ENCODE data around the gene RFX4. TPM values are rescaled to one million over a fixed set of nuclear protein-coding genes. Genes with fewer than 3 reads are reported as not detected.

Gene RFX4
- total and polyA plus RNA-seq, 2 donors (not counting 3 experiments of a cell fraction or from before 2014, with no cell fraction given) = not detected

- POLR2A ChIA-PET = no interaction called here
- H3K9me1 ChIP-seq (replicated peaks; ENCODE audit: control insufficient read depth, extremely low read depth, insufficient read depth, low read length) = no peaks in the 10 kb centered on the region
- H3K4me2 ChIP-seq (ENCODE audit: insufficient read depth, low read length) = no peak overlapping the region
- no peaks in the 10 kb centered on the region for H3K4me1 ChIP-seq (ENCODE audit: control insufficient read depth, extremely low read depth, insufficient read depth, low read length)
- TF ChIP-seq MAX (IDR thresholded peaks at IDR 0.05; ENCODE audit: insufficient read depth, insufficient read length) (no peak), FOS (IDR thresholded peaks at IDR 0.05; ENCODE audit: borderline replicate concordance, insufficient read depth, low read length) (peak; percentile 24), GATA2 (IDR thresholded peaks at IDR 0.05; ENCODE audit: insufficient read depth, insufficient read length, low read depth, low read length) (no peak)
- H2AFZ ChIP-seq (ENCODE audit: low read depth, low read length) = no peak overlapping the region
- H3K4me3 ChIP-seq (replicated peaks in 1 of 3; ENCODE audit: insufficient read depth in 1 of 3, low read depth in 1 of 3, low read length in 3 of 3) = no peak overlapping the region
- no peaks in the 10 kb centered on the region for H3K79me2 ChIP-seq (ENCODE audit: control insufficient read depth, insufficient read depth, low read length)
- H3K36me3 ChIP-seq (ENCODE audit: control insufficient read depth in 2 of 2, extremely low read depth in 1 of 2, insufficient read depth in 2 of 2, low read length in 2 of 2) = no peaks in the 10 kb centered on the region
- DNase-seq (ENCODE audit: low read depth, low spot score) = peak; percentile 51
- H3K9ac ChIP-seq (replicated peaks; ENCODE audit: extremely low read depth, insufficient read depth, low read length) = no peak overlapping the region
- no peaks in the 10 kb centered on the region for H3K9me3 ChIP-seq (replicated peaks; ENCODE audit: control insufficient read depth, insufficient read depth, low read length)
- no peaks in the 10 kb centered on the region for H4K20me1 ChIP-seq (replicated peaks; ENCODE audit: control insufficient read depth, extremely low read depth, insufficient read depth, low read length)
- no peak overlapping the region for H3K27ac ChIP-seq (ENCODE audit: insufficient read depth, low read depth, low read length)
- dilution Hi-C loops (cut with MboI; ENCODE audit: extremely low pct_ligation_motif_present, low sequenced_read_pairs) = no loop called here
- intact Hi-C loops (cut with micrococcal nuclease) = no loop called here
- no TSS peak for BruUV-seq (replicated peaks)
- CTCF ChIA-PET = no interaction called here
- FAIRE-seq = peak; percentile 37
- H3K27me3 ChIP-seq (ENCODE audit: control insufficient read depth in 2 of 2, insufficient read depth in 2 of 2, low read length in 2 of 2) = peaks cover 12 to 20% of the 10 kb centered on the region in 2 experiments
Observed at GRCh38 chr12:106598003-106598402, 15.2 kb downstream of the RFX4 start.

GRCh38 chr12:106599302-106599701 lies 16.5 kb downstream of the RFX4 start:
- DNase-seq (ENCODE audit: low read depth, low spot score) (no peak), FAIRE-seq (no peak)
- H3K9me3 ChIP-seq (replicated peaks; ENCODE audit: control insufficient read depth, insufficient read depth, low read length) = no peaks in the 10 kb centered on the region
- no peak overlapping the region for H3K27ac ChIP-seq (ENCODE audit: insufficient read depth, low read depth, low read length)
- H3K9ac ChIP-seq (replicated peaks; ENCODE audit: extremely low read depth, insufficient read depth, low read length) = no peak overlapping the region
- no peak overlapping the region for H3K4me3 ChIP-seq (replicated peaks in 1 of 3; ENCODE audit: insufficient read depth in 1 of 3, low read depth in 1 of 3, low read length in 3 of 3)
- H3K4me2 ChIP-seq (ENCODE audit: insufficient read depth, low read length) = no peak overlapping the region
- H3K4me1 ChIP-seq (ENCODE audit: control insufficient read depth, extremely low read depth, insufficient read depth, low read length) = no peaks in the 10 kb centered on the region
- peaks cover 7 to 8% of the 10 kb centered on the region in 2 experiments for H3K27me3 ChIP-seq (ENCODE audit: control insufficient read depth in 2 of 2, insufficient read depth in 2 of 2, low read length in 2 of 2)
- BruUV-seq (replicated peaks) = no TSS peak
- CTCF ChIA-PET = no interaction called here
- H3K9me1 ChIP-seq (replicated peaks; ENCODE audit: control insufficient read depth, extremely low read depth, insufficient read depth, low read length) = no peaks in the 10 kb centered on the region
- intact Hi-C loops (cut with micrococcal nuclease) = no loop called here
- dilution Hi-C loops (cut with MboI; ENCODE audit: extremely low pct_ligation_motif_present, low sequenced_read_pairs) = no loop called here
- POLR2A ChIA-PET = no interaction called here
- H3K79me2 ChIP-seq (ENCODE audit: control insufficient read depth, insufficient read depth, low read length) = no peaks in the 10 kb centered on the region
- no peaks in the 10 kb centered on the region for H3K36me3 ChIP-seq (ENCODE audit: control insufficient read depth in 2 of 2, extremely low read depth in 1 of 2, insufficient read depth in 2 of 2, low read length in 2 of 2)
- no peaks in the 10 kb centered on the region for H4K20me1 ChIP-seq (replicated peaks; ENCODE audit: control insufficient read depth, extremely low read depth, insufficient read depth, low read length)
- H2AFZ ChIP-seq (ENCODE audit: low read depth, low read length) = no peak overlapping the region
- TF ChIP-seq POLR2AphosphoS5 (IDR thresholded peaks at IDR 0.05; ENCODE audit: insufficient read depth, low read depth, low read length) (no peak), FOS (IDR thresholded peaks at IDR 0.05; ENCODE audit: borderline replicate concordance, insufficient read depth, low read length) (no peak), GATA2 (IDR thresholded peaks at IDR 0.05; ENCODE audit: insufficient read depth, insufficient read length, low read depth, low read length) (no peak)
- TF ChIP-seq, protein P1, sequence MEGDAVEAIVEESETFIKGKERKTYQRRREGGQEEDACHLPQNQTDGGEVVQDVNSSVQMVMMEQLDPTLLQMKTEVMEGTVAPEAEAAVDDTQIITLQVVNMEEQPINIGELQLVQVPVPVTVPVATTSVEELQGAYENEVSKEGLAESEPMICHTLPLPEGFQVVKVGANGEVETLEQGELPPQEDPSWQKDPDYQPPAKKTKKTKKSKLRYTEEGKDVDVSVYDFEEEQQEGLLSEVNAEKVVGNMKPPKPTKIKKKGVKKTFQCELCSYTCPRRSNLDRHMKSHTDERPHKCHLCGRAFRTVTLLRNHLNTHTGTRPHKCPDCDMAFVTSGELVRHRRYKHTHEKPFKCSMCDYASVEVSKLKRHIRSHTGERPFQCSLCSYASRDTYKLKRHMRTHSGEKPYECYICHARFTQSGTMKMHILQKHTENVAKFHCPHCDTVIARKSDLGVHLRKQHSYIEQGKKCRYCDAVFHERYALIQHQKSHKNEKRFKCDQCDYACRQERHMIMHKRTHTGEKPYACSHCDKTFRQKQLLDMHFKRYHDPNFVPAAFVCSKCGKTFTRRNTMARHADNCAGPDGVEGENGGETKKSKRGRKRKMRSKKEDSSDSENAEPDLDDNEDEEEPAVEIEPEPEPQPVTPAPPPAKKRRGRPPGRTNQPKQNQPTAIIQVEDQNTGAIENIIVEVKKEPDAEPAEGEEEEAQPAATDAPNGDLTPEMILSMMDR (IDR thresholded peaks at IDR 0.05; ENCODE audit: extremely low read depth in 1 of 2, insufficient read depth in 1 of 2, low read depth in 1 of 2, low read length in 2 of 2) = no peak

All from endothelial cell of umbilical vein (primary cell).